GM19455 (cell line): Measurements from ENCODE around the gene SYT1.

Experiments
- ATAC-seq: cut with Tn5 transposase; IDR thresholded peaks from one replicate; pipeline ENCODE4 v1.9.1; 2021; ENCODE audit not compliant: unreplicated experiment

The SYT1 gene

GRCh38 chr12:79127271-79127751, 262.7 kb downstream of the SYT1 start:
- ATAC-seq = peak; percentile 89

- ATAC-seq = no peak
Measured at GRCh38 chr12:79128956-79129355, 264.4 kb downstream of the SYT1 start.

- ATAC-seq = no peak
Measured at GRCh38 chr12:79138872-79139271, 274.3 kb downstream of the SYT1 start.

GRCh38 chr12:79140711-79141110, 276.1 kb downstream of the SYT1 start:
- no peak for ATAC-seq

GRCh38 chr12:79141776-79142175, 277.2 kb downstream of the SYT1 start:
- no peak for ATAC-seq

- no peak for ATAC-seq
Measured at GRCh38 chr12:79143803-79144202, 279.2 kb downstream of the SYT1 start.

- no peak for ATAC-seq
Measured at GRCh38 chr12:79151956-79152355, 287.4 kb downstream of the SYT1 start.

GRCh38 chr12:79155683-79156082, 291.1 kb downstream of the SYT1 start:
- ATAC-seq = no peak

GRCh38 chr12:79156846-79157463, 292.4 kb downstream of the SYT1 start:
- ATAC-seq = no peak

- ATAC-seq = no peak
Measured at GRCh38 chr12:79161249-79161934, 296.8 kb downstream of the SYT1 start.

GRCh38 chr12:79162147-79162772, 297.7 kb downstream of the SYT1 start:
- no peak for ATAC-seq

GRCh38 chr12:79162948-79163347, 298.4 kb downstream of the SYT1 start:
- no peak for ATAC-seq

- ATAC-seq = no peak
Measured at GRCh38 chr12:79164890-79165289, 300.3 kb downstream of the SYT1 start.

- ATAC-seq = no peak
Measured at GRCh38 chr12:79168687-79169086, 304.1 kb downstream of the SYT1 start.

- no peak for ATAC-seq
Measured at GRCh38 chr12:79174626-79175025, 310.1 kb downstream of the SYT1 start.

GRCh38 chr12:79183003-79183402, 318.4 kb downstream of the SYT1 start:
- ATAC-seq = no peak

GRCh38 chr12:79183926-79184325, 319.4 kb downstream of the SYT1 start:
- no peak for ATAC-seq

- ATAC-seq = no peak
Measured at GRCh38 chr12:79186506-79186905, 321.9 kb downstream of the SYT1 start.

GRCh38 chr12:79187032-79187431, 322.5 kb downstream of the SYT1 start:
- no peak for ATAC-seq

GRCh38 chr12:79191391-79191790, 326.8 kb downstream of the SYT1 start:
- ATAC-seq = no peak

- no peak for ATAC-seq
Measured at GRCh38 chr12:79194595-79194994, 330.0 kb downstream of the SYT1 start.

- ATAC-seq = no peak
Measured at GRCh38 chr12:79199166-79199565, 334.6 kb downstream of the SYT1 start.
